ENCODE results near the gene ARMS2.

- TF ChIP-seq, protein P1, sequence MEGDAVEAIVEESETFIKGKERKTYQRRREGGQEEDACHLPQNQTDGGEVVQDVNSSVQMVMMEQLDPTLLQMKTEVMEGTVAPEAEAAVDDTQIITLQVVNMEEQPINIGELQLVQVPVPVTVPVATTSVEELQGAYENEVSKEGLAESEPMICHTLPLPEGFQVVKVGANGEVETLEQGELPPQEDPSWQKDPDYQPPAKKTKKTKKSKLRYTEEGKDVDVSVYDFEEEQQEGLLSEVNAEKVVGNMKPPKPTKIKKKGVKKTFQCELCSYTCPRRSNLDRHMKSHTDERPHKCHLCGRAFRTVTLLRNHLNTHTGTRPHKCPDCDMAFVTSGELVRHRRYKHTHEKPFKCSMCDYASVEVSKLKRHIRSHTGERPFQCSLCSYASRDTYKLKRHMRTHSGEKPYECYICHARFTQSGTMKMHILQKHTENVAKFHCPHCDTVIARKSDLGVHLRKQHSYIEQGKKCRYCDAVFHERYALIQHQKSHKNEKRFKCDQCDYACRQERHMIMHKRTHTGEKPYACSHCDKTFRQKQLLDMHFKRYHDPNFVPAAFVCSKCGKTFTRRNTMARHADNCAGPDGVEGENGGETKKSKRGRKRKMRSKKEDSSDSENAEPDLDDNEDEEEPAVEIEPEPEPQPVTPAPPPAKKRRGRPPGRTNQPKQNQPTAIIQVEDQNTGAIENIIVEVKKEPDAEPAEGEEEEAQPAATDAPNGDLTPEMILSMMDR (IDR thresholded peaks at IDR 0.05) = no peak
- TF ChIP-seq STAT6 (CRISPR knock-in tag; conservative IDR thresholded peaks at IDR 0.05; ENCODE audit: low read depth) (no peak), ETV6 (CRISPR knock-in tag; IDR thresholded peaks at IDR 0.05) (no peak), ZNF423 (CRISPR knock-in tag; IDR thresholded peaks at IDR 0.05) (no peak), SMAD3 (CRISPR knock-in tag; IDR thresholded peaks at IDR 0.05; ENCODE audit: borderline replicate concordance) (no peak), CBFB (CRISPR knock-in tag; IDR thresholded peaks at IDR 0.05; ENCODE audit: low read depth) (no peak)
- TF ChIP-seq, protein P2, sequence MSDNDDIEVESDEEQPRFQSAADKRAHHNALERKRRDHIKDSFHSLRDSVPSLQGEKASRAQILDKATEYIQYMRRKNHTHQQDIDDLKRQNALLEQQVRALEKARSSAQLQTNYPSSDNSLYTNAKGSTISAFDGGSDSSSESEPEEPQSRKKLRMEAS (CRISPR knock-in tag; IDR thresholded peaks at IDR 0.05) = no peak
Measured at GRCh38 chr10:122503012-122503411, 48.6 kb downstream of the ARMS2 start.
